ENCODE measurements around the gene GULP1.

DNA sequence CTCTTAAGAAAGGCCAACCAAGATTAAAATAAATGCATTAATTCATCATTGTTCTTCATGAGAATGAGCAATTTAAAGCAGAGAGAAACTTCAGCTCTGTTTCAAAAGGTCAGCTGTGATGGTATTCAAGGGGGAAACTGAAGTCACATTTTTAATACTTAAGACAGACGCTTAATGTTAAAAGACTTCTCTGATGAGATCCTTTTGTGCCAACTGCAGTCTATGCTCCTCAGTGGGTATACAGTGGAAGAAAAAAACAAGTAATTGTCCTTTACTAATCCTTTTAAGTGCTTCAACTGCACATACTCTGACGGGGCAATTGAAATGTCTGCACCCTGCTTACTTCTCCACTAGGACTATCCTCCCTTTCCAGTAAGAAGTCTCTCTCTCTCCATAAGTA, 309.7 kb downstream of the GULP1 start:
- TF ChIP-seq, protein P1, sequence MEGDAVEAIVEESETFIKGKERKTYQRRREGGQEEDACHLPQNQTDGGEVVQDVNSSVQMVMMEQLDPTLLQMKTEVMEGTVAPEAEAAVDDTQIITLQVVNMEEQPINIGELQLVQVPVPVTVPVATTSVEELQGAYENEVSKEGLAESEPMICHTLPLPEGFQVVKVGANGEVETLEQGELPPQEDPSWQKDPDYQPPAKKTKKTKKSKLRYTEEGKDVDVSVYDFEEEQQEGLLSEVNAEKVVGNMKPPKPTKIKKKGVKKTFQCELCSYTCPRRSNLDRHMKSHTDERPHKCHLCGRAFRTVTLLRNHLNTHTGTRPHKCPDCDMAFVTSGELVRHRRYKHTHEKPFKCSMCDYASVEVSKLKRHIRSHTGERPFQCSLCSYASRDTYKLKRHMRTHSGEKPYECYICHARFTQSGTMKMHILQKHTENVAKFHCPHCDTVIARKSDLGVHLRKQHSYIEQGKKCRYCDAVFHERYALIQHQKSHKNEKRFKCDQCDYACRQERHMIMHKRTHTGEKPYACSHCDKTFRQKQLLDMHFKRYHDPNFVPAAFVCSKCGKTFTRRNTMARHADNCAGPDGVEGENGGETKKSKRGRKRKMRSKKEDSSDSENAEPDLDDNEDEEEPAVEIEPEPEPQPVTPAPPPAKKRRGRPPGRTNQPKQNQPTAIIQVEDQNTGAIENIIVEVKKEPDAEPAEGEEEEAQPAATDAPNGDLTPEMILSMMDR (IDR thresholded peaks at IDR 0.05) = no peak
- TF ChIP-seq POLR2A (IDR thresholded peaks at IDR 0.05) = no peak

All from testis (tissue), 2 donors.